ENCODE results near the gene SMARCC1. TPM values are rescaled to one million over a fixed set of nuclear protein-coding genes. Genes with fewer than 3 reads are reported as not detected.

The SMARCC1 gene
- total RNA-seq, 1 donor from 2014 or later = 99.6 TPM

- Mint-ChIP-seq H3K27me3 (ENCODE audit: unreplicated experiment) (no peaks in the 10 kb centered on the region), H3K36me3 (ENCODE audit: unreplicated experiment) (peaks cover 47% of the 10 kb centered on the region), H3K9me3 (ENCODE audit: unreplicated experiment) (no peaks in the 10 kb centered on the region), H3K27ac (ENCODE audit: unreplicated experiment) (no peak overlapping the region), H3K4me1 (ENCODE audit: unreplicated experiment) (no peaks in the 10 kb centered on the region), H3K4me3 (ENCODE audit: unreplicated experiment) (no peak overlapping the region)
- TF ChIP-seq, protein P1, sequence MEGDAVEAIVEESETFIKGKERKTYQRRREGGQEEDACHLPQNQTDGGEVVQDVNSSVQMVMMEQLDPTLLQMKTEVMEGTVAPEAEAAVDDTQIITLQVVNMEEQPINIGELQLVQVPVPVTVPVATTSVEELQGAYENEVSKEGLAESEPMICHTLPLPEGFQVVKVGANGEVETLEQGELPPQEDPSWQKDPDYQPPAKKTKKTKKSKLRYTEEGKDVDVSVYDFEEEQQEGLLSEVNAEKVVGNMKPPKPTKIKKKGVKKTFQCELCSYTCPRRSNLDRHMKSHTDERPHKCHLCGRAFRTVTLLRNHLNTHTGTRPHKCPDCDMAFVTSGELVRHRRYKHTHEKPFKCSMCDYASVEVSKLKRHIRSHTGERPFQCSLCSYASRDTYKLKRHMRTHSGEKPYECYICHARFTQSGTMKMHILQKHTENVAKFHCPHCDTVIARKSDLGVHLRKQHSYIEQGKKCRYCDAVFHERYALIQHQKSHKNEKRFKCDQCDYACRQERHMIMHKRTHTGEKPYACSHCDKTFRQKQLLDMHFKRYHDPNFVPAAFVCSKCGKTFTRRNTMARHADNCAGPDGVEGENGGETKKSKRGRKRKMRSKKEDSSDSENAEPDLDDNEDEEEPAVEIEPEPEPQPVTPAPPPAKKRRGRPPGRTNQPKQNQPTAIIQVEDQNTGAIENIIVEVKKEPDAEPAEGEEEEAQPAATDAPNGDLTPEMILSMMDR (IDR thresholded peaks at IDR 0.05) = no peak
- no peak for DNase-seq (ENCODE audit: extremely low spot score, unreplicated experiment)
Observed at GRCh38 chr3:47588053-47588452, 193.6 kb downstream of the SMARCC1 start.

DNA sequence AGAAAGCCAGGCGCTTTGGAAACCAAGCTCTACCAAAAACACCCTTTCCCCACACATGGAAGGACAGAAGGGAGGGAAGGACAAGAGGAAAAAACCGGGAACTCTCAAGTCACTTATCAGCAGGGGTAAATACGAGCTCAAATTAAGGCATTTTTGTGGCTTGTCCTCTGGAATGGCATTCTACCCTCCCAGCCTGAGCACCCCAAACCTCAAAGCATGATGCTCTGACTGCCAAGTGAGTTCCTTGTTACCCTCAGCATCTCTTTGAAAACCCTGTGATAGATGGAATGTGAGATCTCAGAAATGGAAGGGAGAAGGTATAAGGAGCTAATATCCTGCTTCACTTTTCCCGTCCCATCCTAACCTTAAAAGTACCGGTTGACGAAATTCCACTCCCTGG, 194.9 kb downstream of the SMARCC1 start:
- H3K9me3 Mint-ChIP-seq (ENCODE audit: unreplicated experiment) = no peaks in the 10 kb centered on the region
- no peaks in the 10 kb centered on the region for H3K4me1 Mint-ChIP-seq (ENCODE audit: unreplicated experiment)
- H3K27me3 Mint-ChIP-seq (ENCODE audit: unreplicated experiment) = no peaks in the 10 kb centered on the region
- H3K36me3 Mint-ChIP-seq (ENCODE audit: unreplicated experiment) = peaks cover 42% of the 10 kb centered on the region
- DNase-seq (ENCODE audit: extremely low spot score, unreplicated experiment) = no peak
- TF ChIP-seq, protein P1 (IDR thresholded peaks at IDR 0.05) = no peak
- H3K4me3 Mint-ChIP-seq (ENCODE audit: unreplicated experiment) = no peak overlapping the region
- H3K27ac Mint-ChIP-seq (ENCODE audit: unreplicated experiment) = no peak overlapping the region

GRCh38 chr3:47583320-47584075, 198.2 kb downstream of the SMARCC1 start:
- H3K27me3 Mint-ChIP-seq (ENCODE audit: unreplicated experiment) = no peaks in the 10 kb centered on the region
- DNase-seq (ENCODE audit: extremely low spot score, unreplicated experiment) = no peak
- H3K4me1 Mint-ChIP-seq (ENCODE audit: unreplicated experiment) = no peaks in the 10 kb centered on the region
- TF ChIP-seq, protein P1 (IDR thresholded peaks at IDR 0.05) = no peak
- no peaks in the 10 kb centered on the region for H3K9me3 Mint-ChIP-seq (ENCODE audit: unreplicated experiment)
- no peak overlapping the region for H3K27ac Mint-ChIP-seq (ENCODE audit: unreplicated experiment)
- peaks cover 24% of the 10 kb centered on the region for H3K36me3 Mint-ChIP-seq (ENCODE audit: unreplicated experiment)
- no peak overlapping the region for H3K4me3 Mint-ChIP-seq (ENCODE audit: unreplicated experiment)

DNA sequence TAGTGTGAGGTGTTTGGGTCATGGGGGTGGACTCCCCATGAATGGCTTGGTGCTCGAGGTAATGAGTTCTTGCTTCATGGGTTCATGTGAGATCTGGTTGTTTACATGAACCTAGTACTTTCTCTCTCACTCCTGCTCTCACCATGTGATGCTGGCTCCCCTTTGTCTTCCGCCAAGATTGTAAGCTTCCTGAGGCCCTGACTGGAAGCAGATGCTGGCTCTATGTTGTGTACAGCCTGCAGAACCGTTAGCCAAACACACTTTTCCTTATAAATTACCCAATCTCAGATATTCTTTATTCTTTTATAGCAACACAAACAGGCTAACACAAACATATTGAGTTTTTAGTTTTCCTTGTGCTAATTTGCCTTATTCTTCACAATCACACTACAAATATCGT, 199.9 kb downstream of the SMARCC1 start:
- no peaks in the 10 kb centered on the region for H3K4me1 Mint-ChIP-seq (ENCODE audit: unreplicated experiment)
- no peak overlapping the region for H3K4me3 Mint-ChIP-seq (ENCODE audit: unreplicated experiment)
- DNase-seq (ENCODE audit: extremely low spot score, unreplicated experiment) = no peak
- TF ChIP-seq, protein P1 (IDR thresholded peaks at IDR 0.05) = no peak
- no peak overlapping the region for H3K27ac Mint-ChIP-seq (ENCODE audit: unreplicated experiment)
- H3K9me3 Mint-ChIP-seq (ENCODE audit: unreplicated experiment) = no peaks in the 10 kb centered on the region
- no peaks in the 10 kb centered on the region for H3K27me3 Mint-ChIP-seq (ENCODE audit: unreplicated experiment)
- H3K36me3 Mint-ChIP-seq (ENCODE audit: unreplicated experiment) = peaks cover 11% of the 10 kb centered on the region

- no peak for DNase-seq (ENCODE audit: extremely low spot score, unreplicated experiment)
- Mint-ChIP-seq H3K4me3 (ENCODE audit: unreplicated experiment) (no peak overlapping the region), H3K36me3 (ENCODE audit: unreplicated experiment) (peaks cover 10% of the 10 kb centered on the region), H3K9me3 (ENCODE audit: unreplicated experiment) (no peaks in the 10 kb centered on the region), H3K27ac (ENCODE audit: unreplicated experiment) (no peak overlapping the region), H3K27me3 (ENCODE audit: unreplicated experiment) (no peaks in the 10 kb centered on the region), H3K4me1 (ENCODE audit: unreplicated experiment) (no peaks in the 10 kb centered on the region)
- TF ChIP-seq, protein P1 (IDR thresholded peaks at IDR 0.05) = no peak
Observed at GRCh38 chr3:47581422-47581821, 200.3 kb downstream of the SMARCC1 start.
